ENCODE measurements around the gene OPCML.

DNA sequence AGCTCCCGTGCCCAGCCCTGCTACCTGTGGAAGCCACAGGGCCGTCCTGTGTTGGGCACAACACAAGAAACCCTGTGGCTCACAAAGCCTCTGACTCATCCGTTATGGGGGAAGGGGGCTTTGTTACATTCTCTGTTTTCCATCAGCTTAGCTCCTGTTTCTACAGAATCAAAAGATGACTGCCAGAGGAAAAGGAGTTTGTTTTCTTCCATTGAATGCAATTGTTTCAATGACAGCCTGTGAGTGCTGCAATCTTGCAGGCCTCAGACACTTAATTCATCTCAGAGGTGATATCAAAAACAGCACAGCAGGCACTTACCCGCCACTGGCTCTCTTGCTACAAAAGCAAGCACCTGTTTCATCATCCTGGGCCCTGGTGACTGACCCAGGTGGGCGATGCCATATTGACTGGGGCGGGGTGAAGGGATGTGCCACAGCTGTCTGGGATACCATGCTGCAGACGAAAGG, 194.3 kb downstream of the OPCML start:
- TF ChIP-seq, protein P1, sequence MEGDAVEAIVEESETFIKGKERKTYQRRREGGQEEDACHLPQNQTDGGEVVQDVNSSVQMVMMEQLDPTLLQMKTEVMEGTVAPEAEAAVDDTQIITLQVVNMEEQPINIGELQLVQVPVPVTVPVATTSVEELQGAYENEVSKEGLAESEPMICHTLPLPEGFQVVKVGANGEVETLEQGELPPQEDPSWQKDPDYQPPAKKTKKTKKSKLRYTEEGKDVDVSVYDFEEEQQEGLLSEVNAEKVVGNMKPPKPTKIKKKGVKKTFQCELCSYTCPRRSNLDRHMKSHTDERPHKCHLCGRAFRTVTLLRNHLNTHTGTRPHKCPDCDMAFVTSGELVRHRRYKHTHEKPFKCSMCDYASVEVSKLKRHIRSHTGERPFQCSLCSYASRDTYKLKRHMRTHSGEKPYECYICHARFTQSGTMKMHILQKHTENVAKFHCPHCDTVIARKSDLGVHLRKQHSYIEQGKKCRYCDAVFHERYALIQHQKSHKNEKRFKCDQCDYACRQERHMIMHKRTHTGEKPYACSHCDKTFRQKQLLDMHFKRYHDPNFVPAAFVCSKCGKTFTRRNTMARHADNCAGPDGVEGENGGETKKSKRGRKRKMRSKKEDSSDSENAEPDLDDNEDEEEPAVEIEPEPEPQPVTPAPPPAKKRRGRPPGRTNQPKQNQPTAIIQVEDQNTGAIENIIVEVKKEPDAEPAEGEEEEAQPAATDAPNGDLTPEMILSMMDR (IDR thresholded peaks at IDR 0.05; ENCODE audit: low read depth, low read length, missing input control), result no peak
- TF ChIP-seq JUND (IDR thresholded peaks at IDR 0.05) (no peak), RAD21 (IDR thresholded peaks at IDR 0.05) (no peak), TAF1 (conservative IDR thresholded peaks at IDR 0.05) (no peak), EGR1 (IDR thresholded peaks at IDR 0.05; ENCODE audit: low read depth in 2 of 2) (no peak), SP1 (IDR thresholded peaks at IDR 0.05) (no peak), NR2F2 (IDR thresholded peaks at IDR 0.05) (no peak), YY1 (IDR thresholded peaks at IDR 0.05) (no peak), FOXA2 (IDR thresholded peaks at IDR 0.05) (no peak)
- TF ChIP-seq, protein P2, sequence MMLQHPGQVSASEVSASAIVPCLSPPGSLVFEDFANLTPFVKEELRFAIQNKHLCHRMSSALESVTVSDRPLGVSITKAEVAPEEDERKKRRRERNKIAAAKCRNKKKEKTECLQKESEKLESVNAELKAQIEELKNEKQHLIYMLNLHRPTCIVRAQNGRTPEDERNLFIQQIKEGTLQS (IDR thresholded peaks at IDR 0.05), result no peak
- TF ChIP-seq, protein P3, sequence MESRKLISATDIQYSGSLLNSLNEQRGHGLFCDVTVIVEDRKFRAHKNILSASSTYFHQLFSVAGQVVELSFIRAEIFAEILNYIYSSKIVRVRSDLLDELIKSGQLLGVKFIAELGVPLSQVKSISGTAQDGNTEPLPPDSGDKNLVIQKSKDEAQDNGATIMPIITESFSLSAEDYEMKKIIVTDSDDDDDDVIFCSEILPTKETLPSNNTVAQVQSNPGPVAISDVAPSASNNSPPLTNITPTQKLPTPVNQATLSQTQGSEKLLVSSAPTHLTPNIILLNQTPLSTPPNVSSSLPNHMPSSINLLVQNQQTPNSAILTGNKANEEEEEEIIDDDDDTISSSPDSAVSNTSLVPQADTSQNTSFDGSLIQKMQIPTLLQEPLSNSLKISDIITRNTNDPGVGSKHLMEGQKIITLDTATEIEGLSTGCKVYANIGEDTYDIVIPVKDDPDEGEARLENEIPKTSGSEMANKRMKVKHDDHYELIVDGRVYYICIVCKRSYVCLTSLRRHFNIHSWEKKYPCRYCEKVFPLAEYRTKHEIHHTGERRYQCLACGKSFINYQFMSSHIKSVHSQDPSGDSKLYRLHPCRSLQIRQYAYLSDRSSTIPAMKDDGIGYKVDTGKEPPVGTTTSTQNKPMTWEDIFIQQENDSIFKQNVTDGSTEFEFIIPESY (IDR thresholded peaks at IDR 0.05), result no peak
- TF ChIP-seq, protein P4, sequence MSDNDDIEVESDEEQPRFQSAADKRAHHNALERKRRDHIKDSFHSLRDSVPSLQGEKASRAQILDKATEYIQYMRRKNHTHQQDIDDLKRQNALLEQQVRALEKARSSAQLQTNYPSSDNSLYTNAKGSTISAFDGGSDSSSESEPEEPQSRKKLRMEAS (IDR thresholded peaks at IDR 0.05), result no peak
- TF ChIP-seq, protein P5, sequence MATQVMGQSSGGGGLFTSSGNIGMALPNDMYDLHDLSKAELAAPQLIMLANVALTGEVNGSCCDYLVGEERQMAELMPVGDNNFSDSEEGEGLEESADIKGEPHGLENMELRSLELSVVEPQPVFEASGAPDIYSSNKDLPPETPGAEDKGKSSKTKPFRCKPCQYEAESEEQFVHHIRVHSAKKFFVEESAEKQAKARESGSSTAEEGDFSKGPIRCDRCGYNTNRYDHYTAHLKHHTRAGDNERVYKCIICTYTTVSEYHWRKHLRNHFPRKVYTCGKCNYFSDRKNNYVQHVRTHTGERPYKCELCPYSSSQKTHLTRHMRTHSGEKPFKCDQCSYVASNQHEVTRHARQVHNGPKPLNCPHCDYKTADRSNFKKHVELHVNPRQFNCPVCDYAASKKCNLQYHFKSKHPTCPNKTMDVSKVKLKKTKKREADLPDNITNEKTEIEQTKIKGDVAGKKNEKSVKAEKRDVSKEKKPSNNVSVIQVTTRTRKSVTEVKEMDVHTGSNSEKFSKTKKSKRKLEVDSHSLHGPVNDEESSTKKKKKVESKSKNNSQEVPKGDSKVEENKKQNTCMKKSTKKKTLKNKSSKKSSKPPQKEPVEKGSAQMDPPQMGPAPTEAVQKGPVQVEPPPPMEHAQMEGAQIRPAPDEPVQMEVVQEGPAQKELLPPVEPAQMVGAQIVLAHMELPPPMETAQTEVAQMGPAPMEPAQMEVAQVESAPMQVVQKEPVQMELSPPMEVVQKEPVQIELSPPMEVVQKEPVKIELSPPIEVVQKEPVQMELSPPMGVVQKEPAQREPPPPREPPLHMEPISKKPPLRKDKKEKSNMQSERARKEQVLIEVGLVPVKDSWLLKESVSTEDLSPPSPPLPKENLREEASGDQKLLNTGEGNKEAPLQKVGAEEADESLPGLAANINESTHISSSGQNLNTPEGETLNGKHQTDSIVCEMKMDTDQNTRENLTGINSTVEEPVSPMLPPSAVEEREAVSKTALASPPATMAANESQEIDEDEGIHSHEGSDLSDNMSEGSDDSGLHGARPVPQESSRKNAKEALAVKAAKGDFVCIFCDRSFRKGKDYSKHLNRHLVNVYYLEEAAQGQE (IDR thresholded peaks at IDR 0.05), result no peak
